ENCODE results near the gene MTAP.
A peak's percentile ranks its signal among the peaks of the same experiment; 100 is the strongest.

The MTAP gene

DNA sequence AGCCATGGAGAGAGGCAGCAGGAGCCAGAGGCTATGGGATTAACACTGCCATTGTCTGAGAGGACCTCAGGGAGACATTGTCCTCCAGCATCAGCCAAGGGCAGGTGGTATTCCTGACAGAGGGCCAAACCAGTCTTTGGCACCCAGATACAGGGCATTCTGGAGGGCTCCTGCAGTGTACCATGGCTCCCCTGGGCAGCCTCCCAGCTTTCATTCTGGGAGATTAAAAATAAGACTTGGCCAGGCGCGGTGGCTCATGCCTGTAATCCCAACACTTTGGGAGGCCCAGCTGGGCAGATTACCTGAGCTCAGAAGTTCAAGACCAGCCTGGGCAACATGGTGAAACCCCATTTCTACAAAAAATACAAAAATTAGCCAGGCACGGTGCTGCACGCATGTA lies 4.2 kb downstream of the MTAP start:
- no peak for DNase-seq

DNA sequence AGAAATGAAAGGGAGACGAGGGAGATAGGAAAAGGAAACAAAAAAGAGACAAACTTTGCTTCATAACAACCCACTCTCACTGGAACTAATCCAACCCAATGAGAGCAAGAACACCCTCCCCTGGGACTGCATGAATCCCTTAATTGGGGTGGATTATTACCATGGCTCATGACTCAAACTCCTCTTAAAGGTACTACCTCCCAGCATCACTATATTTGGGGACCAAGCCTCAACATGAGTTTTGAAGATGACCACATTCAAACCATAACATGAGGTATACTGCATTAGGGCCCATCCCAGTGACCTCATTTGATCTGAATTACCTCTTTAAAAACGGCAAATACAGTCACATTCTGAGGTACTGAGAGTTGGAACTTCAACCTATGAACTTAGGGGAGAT lies 8.0 kb downstream of the MTAP start:
- peak; percentile 77 for DNase-seq

DNA sequence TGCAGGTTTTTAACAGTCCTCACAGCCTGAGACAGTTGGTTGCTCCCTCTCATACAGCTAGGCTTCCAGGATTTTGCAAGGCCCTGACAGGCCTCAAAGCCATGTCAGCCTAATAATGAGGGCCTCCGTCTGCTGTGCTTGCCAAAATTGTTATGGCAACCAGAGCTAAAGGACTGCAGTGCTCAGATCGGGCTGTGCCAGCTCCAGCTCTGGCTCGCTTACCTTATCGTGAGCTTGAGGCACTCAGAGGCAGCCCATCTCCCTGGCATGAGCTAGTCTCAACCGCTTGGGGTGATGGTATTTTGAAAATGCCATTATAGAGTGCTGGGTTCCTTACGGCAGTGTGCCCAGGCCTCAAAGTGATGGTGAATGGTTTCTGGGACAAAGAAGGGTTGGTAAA lies 8.4 kb downstream of the MTAP start:
- DNase-seq, result no peak

DNA sequence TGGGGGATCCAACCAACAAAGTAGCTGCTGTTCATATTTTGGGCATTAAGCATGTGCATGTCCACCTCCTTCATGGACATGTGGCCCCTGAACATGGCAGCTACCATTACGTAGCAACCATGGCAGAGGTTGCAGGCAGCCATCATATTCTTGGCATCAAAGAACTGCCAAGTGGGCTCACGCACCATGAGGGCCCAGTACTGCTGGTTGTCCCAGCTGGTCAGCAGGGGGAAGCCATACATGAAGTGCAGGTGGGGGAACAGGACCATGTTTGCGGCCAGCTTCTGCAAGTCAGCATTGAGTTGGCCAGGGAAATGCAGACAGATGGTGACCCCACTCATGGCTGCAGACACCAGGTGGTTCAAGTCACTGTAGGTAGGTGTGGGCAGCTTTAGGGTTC lies 9.5 kb downstream of the MTAP start:
- peak; percentile 8 for DNase-seq

DNA sequence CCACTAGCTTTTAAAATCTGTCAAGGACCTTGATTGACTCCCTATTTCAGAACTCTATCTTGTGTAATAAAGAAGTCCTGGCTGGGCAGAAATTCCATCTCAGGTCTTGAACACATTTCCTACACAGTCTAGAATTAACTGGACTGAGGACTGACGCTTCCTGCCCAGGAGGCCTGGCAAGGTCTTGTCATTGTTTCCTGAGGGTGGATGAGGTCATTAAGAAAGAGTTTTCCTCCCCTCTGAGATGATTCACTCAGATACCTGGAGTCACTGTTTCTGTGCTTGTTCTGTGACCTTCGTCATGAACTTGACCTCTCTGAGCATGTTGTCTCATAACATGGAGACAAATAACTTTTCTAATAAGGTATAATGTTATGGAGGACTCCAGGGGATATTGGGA lies 10.0 kb downstream of the MTAP start:
- no peak for DNase-seq

DNA sequence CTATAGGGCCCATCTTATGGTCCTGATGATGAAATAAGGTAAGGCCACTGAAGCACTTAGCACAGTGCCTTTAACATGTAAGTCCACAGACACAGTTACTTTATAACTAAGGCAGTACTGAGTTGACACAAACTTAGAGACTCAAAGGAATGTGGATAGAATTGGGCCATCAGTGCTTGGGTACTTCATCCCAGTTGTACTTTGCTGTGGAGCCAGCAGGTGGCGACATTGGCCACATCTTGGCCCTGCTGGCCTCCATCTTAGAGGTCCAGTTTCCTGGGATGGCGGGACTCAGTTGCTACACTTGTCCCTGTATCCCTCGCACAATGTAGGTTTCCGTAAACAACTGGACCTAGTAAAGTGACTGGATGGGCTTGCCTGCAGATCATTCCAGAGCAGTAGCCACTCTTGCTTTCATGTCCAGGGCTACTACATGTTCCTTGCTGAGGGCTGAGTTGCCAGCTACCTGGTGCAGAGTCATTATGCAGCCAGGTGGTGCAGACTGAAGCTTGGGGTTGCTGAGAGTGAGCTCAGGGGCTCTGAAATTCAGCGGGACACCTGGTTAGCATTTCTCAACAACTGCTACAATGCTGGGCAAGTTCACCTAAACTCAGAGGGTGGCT lies 10.6 kb downstream of the MTAP start:
- DNase-seq, result peak; percentile 71

DNA sequence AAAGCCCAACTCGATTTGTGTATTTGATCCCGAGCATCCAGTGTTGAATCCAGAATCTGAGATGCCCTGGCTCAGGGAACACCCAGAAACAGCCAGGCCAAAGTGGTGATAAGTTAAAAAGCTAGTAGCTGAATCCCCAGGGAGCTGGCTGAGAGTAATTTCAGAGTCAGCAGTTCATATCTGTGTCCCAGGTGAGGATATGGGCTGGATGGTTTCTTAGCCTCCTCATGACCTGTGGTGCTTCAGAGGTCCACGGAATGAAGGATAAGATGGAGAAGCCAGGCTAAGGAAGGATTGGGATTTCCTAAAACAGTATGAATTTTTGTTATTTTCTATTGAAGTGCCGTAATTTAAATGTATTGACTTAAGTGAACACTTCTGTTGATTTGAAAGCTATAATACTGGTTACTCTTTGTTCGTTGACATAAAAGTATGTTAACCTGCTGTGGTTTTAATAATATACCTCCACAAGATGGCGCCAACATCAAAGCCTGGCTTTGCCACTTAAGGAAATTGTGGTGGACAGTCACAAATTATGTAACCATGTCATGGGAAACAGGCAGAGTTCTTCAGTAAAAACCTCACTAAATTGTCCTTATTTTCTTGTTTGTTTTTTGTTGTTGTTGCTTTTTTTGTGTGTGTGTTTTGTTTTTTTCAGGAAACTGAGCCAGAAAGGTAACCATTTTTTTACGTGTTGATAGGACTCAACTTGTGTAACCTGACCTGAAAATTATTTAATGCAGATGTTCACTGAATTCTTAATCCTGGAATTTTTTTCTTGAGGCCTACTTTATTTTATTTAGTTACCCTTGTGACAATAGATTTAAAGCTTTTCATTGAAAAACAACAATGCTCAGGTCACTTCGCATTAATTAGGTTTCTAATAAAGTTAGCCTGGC lies 11.4 kb downstream of the MTAP start:
- peak; percentile 83 for DNase-seq

DNA sequence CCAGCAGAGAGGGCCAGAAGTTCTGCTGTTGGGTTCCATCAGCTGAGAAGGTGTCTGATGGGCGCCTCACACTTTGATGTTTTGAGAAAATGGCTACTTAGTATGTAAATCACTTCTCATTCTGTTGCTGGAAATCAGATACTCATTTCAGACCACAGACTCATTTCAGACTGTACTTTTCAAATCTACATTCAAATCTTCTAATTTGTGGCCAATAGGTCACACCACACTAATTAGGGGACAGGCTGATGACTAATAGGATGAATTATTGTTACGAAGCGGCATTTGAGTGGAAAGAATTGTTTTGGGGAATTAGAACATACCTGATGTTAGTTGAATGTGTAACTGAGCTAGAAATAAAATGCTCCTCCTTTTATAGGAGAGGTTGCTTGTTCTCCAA lies 13.2 kb downstream of the MTAP start:
- DNase-seq, result no peak

DNA sequence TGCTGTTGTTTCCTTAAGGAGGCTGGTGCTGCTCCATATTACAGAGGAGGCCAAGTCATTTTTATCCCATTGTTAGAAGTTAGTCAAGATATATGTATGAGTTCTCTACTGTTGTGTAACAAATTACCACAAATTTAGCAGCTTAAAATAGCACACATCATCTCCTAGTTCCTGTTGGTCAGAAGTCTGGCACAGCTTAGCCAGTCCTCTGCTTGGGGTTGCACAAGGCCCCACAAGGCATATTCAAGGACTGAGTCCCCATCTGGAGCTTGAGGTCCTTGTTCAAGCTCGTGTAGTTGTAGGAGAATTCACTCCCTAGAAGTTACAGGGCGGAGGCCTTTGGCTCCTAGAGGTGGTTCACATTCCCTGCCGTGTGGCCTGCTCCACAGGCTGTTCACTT lies 14.7 kb downstream of the MTAP start:
- DNase-seq, result no peak

DNA sequence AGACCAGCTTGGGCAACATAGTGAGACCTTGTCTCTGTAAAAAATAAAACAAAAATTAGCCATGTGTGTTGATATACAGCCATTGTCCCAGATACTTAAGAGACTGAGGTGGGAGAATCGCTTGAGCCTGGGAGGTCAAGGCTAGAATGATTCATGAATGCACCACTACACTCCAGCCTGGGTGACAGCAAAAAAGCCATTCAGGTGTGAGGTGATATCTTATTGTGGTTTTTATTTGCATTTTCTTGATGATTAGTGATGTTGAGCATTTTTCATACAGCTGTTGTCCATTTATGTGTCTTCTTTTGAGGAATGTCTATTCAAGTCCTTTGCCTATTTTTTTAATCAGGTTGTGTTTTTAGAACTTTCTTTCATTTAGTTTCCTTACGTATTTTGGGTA lies 23.2 kb downstream of the MTAP start:
- no peak for DNase-seq

DNA sequence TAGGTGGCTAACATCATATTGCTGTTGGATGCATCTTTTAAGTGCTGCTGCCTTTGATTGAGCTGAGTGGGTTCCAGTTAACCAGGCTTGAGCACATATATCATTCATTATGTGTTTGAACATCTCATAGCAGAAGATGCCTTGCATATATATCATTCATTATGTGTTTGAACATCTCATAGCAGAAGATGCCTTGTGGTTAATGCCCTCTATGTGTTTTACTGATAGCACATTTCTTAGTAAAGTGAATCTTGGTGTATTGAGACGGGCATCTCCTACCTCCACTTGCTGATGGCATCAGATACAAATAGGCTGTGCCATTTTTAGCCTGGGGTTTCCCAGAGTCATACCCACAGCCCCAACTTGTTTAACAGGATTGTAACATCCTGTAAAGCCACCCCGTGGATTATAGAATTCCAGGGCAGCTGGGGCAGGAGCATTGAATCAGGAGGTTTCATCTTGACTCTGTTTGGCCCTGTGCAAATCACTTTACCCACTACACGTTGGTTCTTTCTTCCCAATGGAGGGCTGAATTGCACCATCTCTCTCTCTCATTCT lies 26.5 kb downstream of the MTAP start:
- no peak for DNase-seq

DNA sequence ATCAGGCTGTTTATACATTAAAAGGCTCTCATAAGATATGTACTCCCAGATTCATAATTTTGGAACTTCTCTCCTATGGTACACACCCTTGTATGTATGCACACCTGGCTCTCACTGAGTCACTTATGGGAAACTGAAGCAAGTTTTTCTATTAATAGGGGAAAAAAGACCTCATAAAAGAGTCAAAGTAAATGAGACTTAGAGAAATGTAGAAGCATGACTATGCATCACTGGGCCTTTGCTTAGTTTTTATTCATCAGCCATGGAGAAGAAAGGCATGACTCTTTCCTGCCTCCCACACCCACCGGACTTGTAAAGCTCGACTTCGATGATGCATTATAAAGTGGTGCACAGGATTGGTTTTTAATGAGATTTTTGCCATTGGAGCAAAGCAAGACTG lies 28.2 kb downstream of the MTAP start:
- no peak for DNase-seq

DNA sequence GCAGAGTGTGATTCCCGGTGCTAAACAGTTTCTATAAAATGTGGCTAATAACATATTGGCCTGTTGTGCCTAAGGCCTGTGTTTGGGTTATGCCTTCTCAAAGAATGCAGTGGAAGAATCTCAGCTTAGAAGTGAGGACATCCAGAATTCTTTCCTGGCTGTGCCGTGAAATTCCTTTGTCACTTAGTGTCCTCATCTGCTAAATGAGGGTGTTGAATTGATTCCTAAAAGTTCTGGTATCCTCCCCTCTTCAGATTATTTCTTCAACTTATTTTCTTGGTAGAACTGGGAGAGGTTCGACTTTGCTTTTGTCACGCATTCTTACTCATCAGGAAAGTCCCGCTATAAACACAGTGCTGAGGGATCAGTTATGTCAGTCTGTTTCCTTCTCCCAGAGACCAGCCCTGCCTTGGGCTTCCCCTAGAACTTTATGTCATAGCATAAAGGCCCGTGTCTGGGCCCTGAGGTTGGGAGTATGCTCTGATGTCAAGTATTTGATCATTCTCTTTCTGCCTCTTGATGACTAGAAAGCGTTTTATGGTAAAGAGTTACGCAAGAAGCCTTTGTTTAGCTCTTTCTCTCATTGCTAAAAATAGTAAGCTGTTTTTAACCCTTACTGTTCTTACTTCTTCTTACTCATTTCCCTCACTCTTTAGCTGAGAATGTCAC lies 29.5 kb downstream of the MTAP start:
- DNase-seq, result no peak

DNA sequence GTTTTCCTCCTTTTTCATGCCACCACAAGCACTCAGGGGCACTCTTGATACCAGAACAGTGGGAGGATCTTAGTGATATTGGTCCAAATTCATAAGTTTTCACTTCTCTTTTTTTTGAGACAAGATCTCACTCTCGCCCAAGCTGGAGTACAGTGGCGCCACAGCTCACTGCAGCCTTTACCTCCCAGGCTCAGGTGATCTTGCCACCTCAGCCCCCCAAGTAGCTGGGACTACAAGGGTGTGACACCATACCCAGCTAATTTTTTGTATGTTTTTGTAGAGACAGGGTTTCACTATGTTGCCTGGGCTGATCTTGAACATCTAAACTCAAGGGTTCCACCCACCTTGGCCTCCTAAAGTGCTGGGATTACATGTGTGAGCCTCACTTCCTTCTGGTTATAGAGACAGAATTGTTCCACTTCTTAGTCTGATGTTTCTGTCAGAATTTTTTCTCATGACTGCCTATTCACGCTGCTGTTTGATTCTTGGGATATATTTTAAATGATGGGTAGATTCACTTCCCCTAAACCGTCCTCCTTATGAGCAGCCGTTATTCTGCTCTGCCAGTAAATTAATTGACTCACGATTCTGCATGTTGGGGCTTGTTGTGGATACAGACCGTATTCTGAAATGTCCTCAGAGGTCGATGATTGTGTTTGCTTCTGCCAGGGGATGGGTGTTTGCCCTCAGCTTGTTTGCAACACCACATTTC lies 30.8 kb downstream of the MTAP start:
- DNase-seq, result no peak

DNA sequence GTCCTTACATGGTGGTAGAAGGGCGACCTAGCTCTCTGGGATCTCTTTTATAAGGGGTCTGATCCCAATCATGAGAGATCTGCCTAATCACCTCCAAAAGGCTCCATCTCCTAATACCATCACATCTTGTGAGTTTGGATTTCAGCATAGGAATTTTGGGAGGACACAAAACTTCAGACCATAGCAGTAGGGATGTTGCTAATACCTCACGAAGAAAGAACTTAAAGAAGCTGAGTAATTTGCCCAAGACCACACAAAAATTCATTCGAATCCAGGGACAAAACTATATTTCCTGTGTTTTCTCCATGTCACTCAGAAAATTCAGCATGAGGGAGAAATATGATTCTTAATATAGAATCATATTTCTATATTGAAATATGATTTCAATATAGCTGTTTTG lies 32.7 kb downstream of the MTAP start:
- DNase-seq, result no peak

DNA sequence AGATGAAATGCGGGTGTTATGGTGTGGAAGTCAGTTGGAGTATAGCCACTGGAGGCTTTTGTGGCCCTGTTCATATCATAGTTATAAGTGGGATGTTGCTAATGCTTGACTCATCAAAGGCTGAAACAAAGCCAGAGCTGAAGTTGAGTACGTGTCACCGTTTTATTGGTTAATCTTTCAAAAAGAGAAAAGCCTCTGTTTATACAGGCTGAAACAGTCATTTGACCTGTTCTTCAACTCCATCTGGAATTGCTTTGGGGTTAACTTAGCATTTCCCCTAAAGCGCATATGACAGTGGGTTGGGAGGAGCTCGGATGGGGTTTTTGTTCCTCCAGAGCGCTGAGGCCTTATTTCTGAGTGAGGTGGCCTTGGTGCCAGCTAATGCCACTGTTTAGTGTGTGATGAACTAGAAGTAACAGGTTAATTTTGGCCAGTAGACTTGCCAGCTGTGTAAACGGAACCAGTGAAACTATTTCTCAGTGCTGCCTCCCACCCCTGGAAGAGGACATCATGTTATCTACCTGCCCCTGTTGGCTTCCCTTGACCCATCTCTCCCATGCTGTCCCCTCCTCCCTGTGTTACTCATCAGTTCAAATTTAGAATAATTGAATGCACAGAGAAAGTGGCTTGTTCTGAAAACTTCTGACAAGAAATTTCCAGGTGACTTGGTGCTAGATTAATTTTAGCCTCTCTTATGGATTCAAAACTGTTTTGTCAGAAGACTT lies 34.2 kb downstream of the MTAP start:
- no peak for DNase-seq

DNA sequence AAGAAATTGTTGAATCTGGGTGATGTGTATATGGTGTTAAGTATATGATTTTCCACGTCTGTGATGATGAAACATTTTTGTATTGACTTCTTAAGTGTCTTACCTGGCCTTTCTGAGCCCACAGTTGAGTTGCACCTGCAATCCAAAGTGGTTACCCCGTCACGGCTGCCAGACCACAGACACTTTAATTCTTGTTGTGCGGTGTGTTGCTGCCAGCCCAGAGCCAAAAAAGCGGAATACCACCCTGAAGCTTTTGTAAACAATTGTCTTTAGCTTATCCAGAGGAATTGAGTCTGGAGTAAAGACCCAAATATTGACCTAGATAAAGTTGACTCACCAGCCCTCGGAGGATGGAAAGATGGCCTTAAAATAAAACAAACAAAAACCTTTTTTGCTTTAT lies 35.1 kb downstream of the MTAP start:
- no peak for DNase-seq

DNA sequence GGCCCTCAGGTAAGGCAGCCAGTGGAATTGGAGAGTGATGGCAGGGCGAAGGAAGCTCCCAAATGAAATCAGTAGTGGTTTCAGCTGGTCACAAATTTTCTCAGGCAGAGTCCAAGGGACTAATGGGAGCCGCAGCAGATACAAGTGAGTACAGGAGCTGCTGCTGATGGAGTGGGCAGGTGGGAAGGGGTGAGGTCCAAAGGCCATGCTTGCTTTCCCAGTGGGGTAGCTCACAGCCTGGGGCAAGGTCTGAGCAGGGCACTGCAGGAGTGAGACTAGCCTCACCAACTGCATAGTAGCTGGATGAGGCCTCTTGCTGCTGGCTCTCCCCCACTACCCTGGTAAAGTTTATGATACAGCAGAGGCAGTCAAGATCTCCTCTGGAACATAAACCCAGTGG lies 38.2 kb downstream of the MTAP start:
- no peak for DNase-seq

DNA sequence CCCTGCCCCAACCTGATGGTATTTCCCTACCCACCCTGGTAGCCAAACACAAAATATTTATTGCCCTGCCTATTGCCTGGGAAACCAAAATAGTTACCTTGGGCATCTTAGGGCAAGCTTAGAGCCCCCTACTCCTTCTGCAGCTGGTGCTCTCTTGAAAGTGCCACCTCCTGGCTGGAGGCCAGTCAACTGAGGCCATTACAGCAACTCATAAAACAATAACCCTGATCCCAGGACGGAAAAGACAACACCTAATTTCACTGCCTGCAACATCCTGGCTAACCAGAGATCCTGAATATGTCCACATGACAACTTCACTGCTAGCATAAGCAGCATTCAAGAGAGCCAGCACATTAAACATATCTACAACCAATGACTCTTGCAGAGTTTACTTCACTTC lies 38.7 kb downstream of the MTAP start:
- DNase-seq, result no peak

DNA sequence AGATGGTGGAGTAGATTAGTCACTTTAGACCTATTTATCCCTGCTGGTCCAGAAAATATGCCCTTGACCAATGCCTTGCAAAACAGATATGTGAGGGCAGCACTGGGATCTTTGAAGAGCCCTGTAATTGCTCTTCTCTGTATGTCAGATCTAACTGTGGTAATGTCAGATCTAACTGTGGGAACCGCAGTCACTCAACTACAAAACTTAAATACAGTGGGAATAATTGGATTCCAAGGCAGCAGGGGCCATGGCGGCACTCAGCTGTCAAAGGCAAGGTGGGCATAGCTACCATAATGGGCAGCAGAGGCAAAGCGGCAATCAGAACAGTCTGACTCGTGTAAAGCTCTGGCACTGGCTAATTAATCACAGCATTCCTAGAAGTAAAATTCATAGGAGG lies 46.2 kb downstream of the MTAP start:
- no peak for DNase-seq

DNA sequence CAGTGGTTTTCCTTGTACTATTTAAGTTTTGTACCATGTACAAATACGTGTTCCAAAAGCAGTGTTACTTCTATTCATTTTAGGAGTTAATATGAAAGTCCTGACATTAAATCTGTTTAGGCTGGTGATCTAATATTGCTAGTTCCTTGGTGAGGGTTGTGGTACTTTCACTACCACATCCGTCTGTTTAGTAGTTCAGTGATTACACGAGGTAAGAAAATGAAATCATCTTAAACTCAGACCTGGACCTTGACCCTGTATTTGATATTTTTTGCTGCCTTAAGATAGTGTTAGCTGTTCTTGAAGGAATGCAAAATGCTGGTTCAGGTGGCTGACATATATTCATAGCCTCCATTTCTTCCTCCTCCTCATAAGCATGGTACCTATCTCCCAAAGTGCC lies 50.3 kb downstream of the MTAP start:
- DNase-seq, result no peak

DNA sequence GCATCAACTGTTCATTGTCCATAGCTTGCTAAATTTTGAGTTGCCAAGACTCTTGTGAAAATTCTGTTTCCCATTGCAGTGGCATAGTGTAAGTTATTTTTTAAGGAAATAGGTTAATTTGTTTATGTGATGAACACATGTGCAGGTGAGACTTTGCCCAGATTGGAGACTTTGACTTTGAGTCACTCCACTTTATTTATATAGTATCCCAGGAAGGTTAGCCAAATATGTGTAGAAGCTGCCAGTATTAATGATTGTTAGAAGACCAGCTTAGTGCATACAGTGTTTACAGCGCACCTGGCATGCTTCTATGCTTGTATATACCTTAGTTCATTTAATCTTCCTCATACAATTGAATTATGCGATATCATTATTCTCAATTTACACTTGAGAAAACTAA lies 51.0 kb downstream of the MTAP start:
- peak; percentile 17 for DNase-seq

DNA sequence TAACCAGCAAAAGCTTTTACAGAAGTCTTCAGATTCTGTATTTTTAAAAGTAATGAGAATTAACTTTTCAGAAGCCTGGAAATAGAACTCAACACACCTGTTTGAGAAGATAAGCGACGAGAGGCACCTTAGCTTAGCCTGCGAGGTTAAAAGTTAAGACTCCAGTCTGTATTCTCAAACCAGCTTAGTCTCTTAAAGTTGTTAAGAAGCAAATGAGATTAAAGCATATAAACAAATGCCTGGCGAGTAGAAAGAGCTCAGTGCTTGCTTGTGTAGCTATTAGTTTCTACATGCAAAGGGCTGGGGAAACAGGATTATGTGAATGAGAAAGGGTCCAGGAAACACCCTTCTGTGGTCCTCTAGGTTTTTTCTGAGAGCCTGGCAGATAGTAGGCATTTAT lies 51.7 kb downstream of the MTAP start:
- DNase-seq, result peak; percentile 94

Measured in NCI-H82 (cell line).